GM12878 (cell line): ENCODE data around the gene CHRM2. TPM values are rescaled to one million over a fixed set of nuclear protein-coding genes. Genes with fewer than 3 reads are reported as not detected.

Source experiments
- ATAC-seq: fragments of 200-7000 bp; cut with Tn5 transposase; 3 replicates; pipeline ENCODE4 v1.9.1; 2020; ENCODE audit warnings: mild to moderate bottlenecking, moderate library complexity
- BruUV-seq: library from RNA; stranded (reverse); fragments of 400-500 nt; replicated peaks from 2 replicates; lab custom pipeline; 2021; lab: Mats Ljungman, UMichigan
- CTCF ChIA-PET: fragments of 300-600 bp; sonication (Branson Sonifier 250); formaldehyde crosslinking; extraction: SDS; loops from one replicate; lab custom pipeline; 2021; ENCODE audit warnings: inconsistent platforms; lab: Yijun Ruan, JAX
- POLR2A ChIA-PET: fragments of 350-600 bp; formaldehyde crosslinking; extraction: SDS; loops from one replicate; lab custom pipeline; 2021; ENCODE audit warnings: inconsistent platforms; lab: Charles Lee
- RAD21 ChIA-PET: fragments of 300-600 bp; sonication (Branson Sonifier 250); formaldehyde crosslinking; loops from one replicate; lab custom pipeline; 2023; ENCODE audit warnings: antibody characterized with exemption; ENCODE audit not compliant: unreplicated experiment; lab: Charles Lee
- SMC1A ChIA-PET: fragments of 300-600 bp; sonication (Branson Sonifier 250); formaldehyde crosslinking; loops from one replicate; lab custom pipeline; 2023; ENCODE audit not compliant: unreplicated experiment, uncharacterized antibody; lab: Charles Lee
- DNase-seq: peaks from one replicate; pipeline ENCODE4 v3.0.0-alpha.2; 2011; ENCODE audit warnings: low read depth, low spot score
- FAIRE-seq: peaks from 3 replicates; lab custom pipeline; 2011; peaks lifted over from hg19 to GRCh38; lab: Jason Lieb, UNC
- H2AFZ ChIP-seq: 2 replicates; pipeline ENCODE4 v1.6.0; 2011; ENCODE audit warnings: low read depth, low read length, control low read depth; ENCODE audit not compliant: control insufficient read depth
- H3K27ac ChIP-seq: 2 replicates; pipeline ENCODE4 v1.5.1; 2011; ENCODE audit warnings: control low read depth; ENCODE audit not compliant: control insufficient read depth, insufficient read depth
- H3K27me3 ChIP-seq, 2 experiments: replicated peaks in 1 of 2; 2 replicates each; pipeline versions ENCODE4 v1.6.0 to v1.6.1; 2011; ENCODE audit warnings: low read length in 1 of 2; ENCODE audit not compliant: control insufficient read depth in 2 of 2, insufficient read depth in 2 of 2
- H3K36me3 ChIP-seq, 2 experiments: 2 replicates each; pipeline ENCODE4 v1.5.1; 2011; ENCODE audit warnings: low read length in 1 of 2; ENCODE audit not compliant: control insufficient read depth in 2 of 2, insufficient read depth in 2 of 2
- H3K4me1 ChIP-seq: 2 replicates; pipeline ENCODE4 v1.6.1; 2011; ENCODE audit warnings: mild to moderate bottlenecking, low read length, moderate library complexity, mixed read lengths; ENCODE audit not compliant: control insufficient read depth, insufficient read depth
- H3K4me2 ChIP-seq: 2 replicates; pipeline ENCODE4 v1.6.0; 2011; ENCODE audit warnings: control low read depth; ENCODE audit not compliant: control insufficient read depth, insufficient read depth
- H3K4me3 ChIP-seq: fragments of 200-600 bp; sonication (generic); 2 replicates; pipeline ENCODE4 v1.5.1; 2016
- H3K79me2 ChIP-seq: 2 replicates; pipeline ENCODE4 v1.6.0; 2011; ENCODE audit warnings: low read length; ENCODE audit not compliant: control insufficient read depth, insufficient read depth
- H3K9ac ChIP-seq: 2 replicates; pipeline ENCODE4 v1.8.0; 2011; ENCODE audit warnings: low read length, control low read depth, mixed read lengths; ENCODE audit not compliant: control insufficient read depth, insufficient read depth
- H3K9me3 ChIP-seq: replicated peaks from 3 replicates; pipeline ENCODE4 v1.5.1; 2011; ENCODE audit warnings: mild to moderate bottlenecking, low read length; ENCODE audit not compliant: control insufficient read depth, insufficient read depth
- H4K20me1 ChIP-seq: 2 replicates; pipeline ENCODE4 v1.6.0; 2011; ENCODE audit not compliant: control insufficient read depth, insufficient read depth
- CBX3 ChIP-seq: fragments of 200-600 bp; sonication (generic); IDR thresholded peaks from 2 replicates; pipeline ENCODE4 v1.6.1; 2016; ENCODE audit warnings: low read depth, borderline replicate concordance
- EGR1 ChIP-seq, 2 experiments: IDR thresholded peaks; 1 replicate in 1 of 2; 2 replicates in 1 of 2; pipeline ENCODE4 v1.6.1; 2011 to 2012; ENCODE audit warnings: low read depth in 2 of 2, low read length in 2 of 2, borderline replicate concordance in 1 of 2, mild to moderate bottlenecking in 1 of 2, moderate library complexity in 1 of 2
- ETV6 ChIP-seq, 2 experiments: fragments of 450-650 bp in 1 of 2; IDR thresholded peaks in 1 of 2; conservative IDR thresholded peaks in 1 of 2; 2 replicates each; pipeline ENCODE4 v1.6.1; 2014; ENCODE audit warnings: antibody characterized with exemption in 1 of 2, borderline replicate concordance in 1 of 2, low read depth in 1 of 2, mild to moderate bottlenecking in 1 of 2, moderate library complexity in 1 of 2
- FOXK2 ChIP-seq: fragments of 450-650 bp; IDR thresholded peaks from 2 replicates; pipeline ENCODE4 v1.6.1; 2017; ENCODE audit warnings: mild to moderate bottlenecking, moderate library complexity
- HCFC1 ChIP-seq: fragments of 150-350 bp; IDR thresholded peaks from 2 replicates; pipeline ENCODE4 v1.6.1; 2014; ENCODE audit warnings: low read length
- KDM1A ChIP-seq: fragments of 200-600 bp; sonication (generic); IDR thresholded peaks from 2 replicates; pipeline ENCODE4 v1.6.1; 2016; ENCODE audit warnings: borderline replicate concordance
- KLF5 ChIP-seq: fragments of 450-650 bp; IDR thresholded peaks from 2 replicates; pipeline ENCODE4 v1.6.1; 2014; ENCODE audit warnings: mild to moderate bottlenecking; ENCODE audit not compliant: partially characterized antibody
- MEF2A ChIP-seq: IDR thresholded peaks from 2 replicates; pipeline ENCODE4 v1.6.1; 2011; ENCODE audit warnings: low read depth, mild to moderate bottlenecking, low read length, moderate library complexity; ENCODE audit not compliant: insufficient read depth
- MYC ChIP-seq: IDR thresholded peaks from 2 replicates; pipeline ENCODE4 v1.6.1; 2011; ENCODE audit warnings: mild to moderate bottlenecking, low read length, moderate library complexity, inconsistent platforms; ENCODE audit not compliant: insufficient read depth, insufficient replicate concordance, insufficient read length, severe bottlenecking
- NFXL1 ChIP-seq: fragments of 450-650 bp; IDR thresholded peaks from 2 replicates; pipeline ENCODE4 v1.6.1; 2017; ENCODE audit warnings: antibody characterized with exemption, mild to moderate bottlenecking, borderline replicate concordance
- POLR2AphosphoS5 ChIP-seq: IDR thresholded peaks from 2 replicates; pipeline ENCODE4 v1.6.1; 2011; ENCODE audit warnings: mild to moderate bottlenecking, low read length, inconsistent platforms
- RUNX3 ChIP-seq: IDR thresholded peaks from 2 replicates; pipeline ENCODE4 v1.6.1; 2012; ENCODE audit warnings: low read length, inconsistent platforms
- SIX5 ChIP-seq: IDR thresholded peaks from 2 replicates; pipeline ENCODE4 v1.6.1; 2011; ENCODE audit warnings: mild to moderate bottlenecking, low read depth, low read length, moderate library complexity; ENCODE audit not compliant: severe bottlenecking
- TBL1XR1 ChIP-seq: IDR thresholded peaks from 2 replicates; pipeline ENCODE4 v1.6.1; 2012; ENCODE audit warnings: low read depth, low read length, improper control_type of control experiment
- YY1 ChIP-seq: IDR thresholded peaks from 2 replicates; pipeline ENCODE4 v1.6.1; 2011; ENCODE audit warnings: low read depth, mild to moderate bottlenecking, low read length
- in situ Hi-C: fragments of 300-500 bp; cut with MboI; formaldehyde crosslinking; loops from 9 replicates; pipeline ENCODE4 v1.14.3; 2018; ENCODE audit warnings: mixed read lengths
- intact Hi-C: fragments of 100-400 bp; cut with micrococcal nuclease; formaldehyde crosslinking; loops from one replicate; pipeline ENCODE4 v1.14.2; 2022; ENCODE audit not compliant: unreplicated experiment
- polyA plus RNA-seq, 11 experiments: library from polyadenylated mRNA; depleted of rRNA in 4 of 11; unstranded in 6 of 11; stranded (reverse) in 5 of 11; fragments of >200 nt; fragmentation: Nextera tagmentation in 4 of 11; fragmentation: Illumina TruSeq in 1 of 11; extraction: Ambion mirVana in 4 of 11; extraction: Trizol in 1 of 11; gene quantifications; 1 replicate in 1 of 11; 2 replicates in 10 of 11; pipeline versions ENCODE4 v1.2.1 to v1.2.3, GENCODE V29; 2011 to 2016; ENCODE audit warnings: inconsistent platforms in 2 of 11, missing spikeins in 2 of 11, low read depth in 1 of 11
- total RNA-seq, 4 experiments: library from RNA; depleted of rRNA in 3 of 4; stranded (reverse); fragments of >200 nt in 3 of 4; fragmentation: Illumina TruSeq in 1 of 4; extraction: Trizol in 1 of 4; gene quantifications; 2 replicates each; pipeline versions ENCODE4 v1.2.1 to v1.2.3, GENCODE V29; 2013 to 2021
- TF ChIP-seq, protein P1 (sequence below): fragments of 450-650 bp; IDR thresholded peaks from 2 replicates; pipeline ENCODE4 v1.6.1; 2016; ENCODE audit warnings: mild to moderate bottlenecking
- TF ChIP-seq, protein P2 (sequence below), 3 experiments: IDR thresholded peaks in 2 of 3; conservative IDR thresholded peaks in 1 of 3; 2 replicates each; pipeline ENCODE4 v1.5.1; 2011; ENCODE audit warnings: low read depth in 3 of 3, low read length in 3 of 3, mild to moderate bottlenecking in 3 of 3, control low read depth in 2 of 3, moderate library complexity in 2 of 3, inconsistent platforms in 1 of 3, mixed read lengths in 1 of 3; ENCODE audit not compliant: control insufficient read depth in 2 of 3, insufficient read depth in 1 of 3; ENCODE audit errors: extremely low read depth in 1 of 3
- TF ChIP-seq, protein P3 (sequence below): IDR thresholded peaks from 2 replicates; pipeline ENCODE4 v1.6.1; 2011; ENCODE audit warnings: borderline replicate concordance, low read depth, mild to moderate bottlenecking, moderate library complexity, low read length; ENCODE audit not compliant: insufficient read depth, poor library complexity, severe bottlenecking
- TF ChIP-seq, protein P4 (sequence below): IDR thresholded peaks from 2 replicates; pipeline ENCODE4 v1.6.1; 2012; ENCODE audit warnings: low read length, inconsistent platforms

CHRM2 gene
- total and polyA plus RNA-seq, 10 of the 15 experiments (the other 5 are each of a cell fraction or from before 2014, with no cell fraction given) = 0.05 TPM; not detected in 9

DNA sequence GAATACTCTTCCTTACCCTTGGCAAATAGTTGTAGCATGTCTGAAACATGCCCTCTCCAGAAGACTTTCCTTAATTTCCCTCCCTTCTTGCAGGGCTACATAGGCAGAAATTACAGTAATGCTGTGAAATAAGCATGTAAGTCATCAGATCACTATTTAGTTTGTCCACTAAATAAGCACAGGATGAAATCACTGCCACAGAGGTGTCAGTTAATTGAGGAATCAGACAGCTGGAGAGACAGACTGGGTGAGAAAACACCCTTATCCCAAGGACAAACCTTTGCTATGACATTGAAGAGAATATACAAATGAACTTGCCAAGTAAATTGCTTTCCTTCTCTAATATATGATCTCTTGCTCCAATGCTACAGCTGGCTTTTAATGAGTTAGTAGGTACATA, 129.3 kb downstream of the CHRM2 start:
- CTCF ChIA-PET = no interaction called here
- SMC1A ChIA-PET = no interaction called here
- H3K27ac ChIP-seq = no peak overlapping the region
- no peaks in the 10 kb centered on the region for H3K79me2 ChIP-seq
- POLR2A ChIA-PET = no interaction called here
- H3K9me3 ChIP-seq = no peaks in the 10 kb centered on the region
- in situ Hi-C loops = no loop called here
- H3K36me3 ChIP-seq = no peaks in the 10 kb centered on the region
- H3K9ac ChIP-seq = no peak overlapping the region
- no peak for DNase-seq
- H3K27me3 ChIP-seq = no peaks in the 10 kb centered on the region
- FAIRE-seq = no peak
- no peaks in the 10 kb centered on the region for H3K4me1 ChIP-seq
- no peak overlapping the region for H3K4me2 ChIP-seq
- no peak for ATAC-seq
- H2AFZ ChIP-seq = no peak overlapping the region
- no peak overlapping the region for H3K4me3 ChIP-seq
- TF ChIP-seq ETV6 (conservative IDR thresholded peaks at IDR 0.05 in 1 of 2, IDR thresholded peaks at IDR 0.05 in 1 of 2; ENCODE audit: borderline replicate concordance in 1 of 2, low read depth in 1 of 2) (no peak), CBX3 (no peak), EGR1 (IDR thresholded peaks at IDR 0.05; ENCODE audit: borderline replicate concordance in 1 of 2, low read depth in 2 of 2, low read length in 2 of 2) (no peak), NFXL1 (no peak), RUNX3 (no peak), HCFC1 (no peak), SIX5 (no peak), KLF5 (no peak), TBL1XR1 (no peak), YY1 (no peak), KDM1A (no peak), FOXK2 (no peak), MYC (no peak), MEF2A (no peak), POLR2AphosphoS5 (no peak)
- TF ChIP-seq, protein P1, sequence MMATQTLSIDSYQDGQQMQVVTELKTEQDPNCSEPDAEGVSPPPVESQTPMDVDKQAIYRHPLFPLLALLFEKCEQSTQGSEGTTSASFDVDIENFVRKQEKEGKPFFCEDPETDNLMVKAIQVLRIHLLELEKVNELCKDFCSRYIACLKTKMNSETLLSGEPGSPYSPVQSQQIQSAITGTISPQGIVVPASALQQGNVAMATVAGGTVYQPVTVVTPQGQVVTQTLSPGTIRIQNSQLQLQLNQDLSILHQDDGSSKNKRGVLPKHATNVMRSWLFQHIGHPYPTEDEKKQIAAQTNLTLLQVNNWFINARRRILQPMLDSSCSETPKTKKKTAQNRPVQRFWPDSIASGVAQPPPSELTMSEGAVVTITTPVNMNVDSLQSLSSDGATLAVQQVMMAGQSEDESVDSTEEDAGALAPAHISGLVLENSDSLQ = no peak
- TF ChIP-seq, protein P2, sequence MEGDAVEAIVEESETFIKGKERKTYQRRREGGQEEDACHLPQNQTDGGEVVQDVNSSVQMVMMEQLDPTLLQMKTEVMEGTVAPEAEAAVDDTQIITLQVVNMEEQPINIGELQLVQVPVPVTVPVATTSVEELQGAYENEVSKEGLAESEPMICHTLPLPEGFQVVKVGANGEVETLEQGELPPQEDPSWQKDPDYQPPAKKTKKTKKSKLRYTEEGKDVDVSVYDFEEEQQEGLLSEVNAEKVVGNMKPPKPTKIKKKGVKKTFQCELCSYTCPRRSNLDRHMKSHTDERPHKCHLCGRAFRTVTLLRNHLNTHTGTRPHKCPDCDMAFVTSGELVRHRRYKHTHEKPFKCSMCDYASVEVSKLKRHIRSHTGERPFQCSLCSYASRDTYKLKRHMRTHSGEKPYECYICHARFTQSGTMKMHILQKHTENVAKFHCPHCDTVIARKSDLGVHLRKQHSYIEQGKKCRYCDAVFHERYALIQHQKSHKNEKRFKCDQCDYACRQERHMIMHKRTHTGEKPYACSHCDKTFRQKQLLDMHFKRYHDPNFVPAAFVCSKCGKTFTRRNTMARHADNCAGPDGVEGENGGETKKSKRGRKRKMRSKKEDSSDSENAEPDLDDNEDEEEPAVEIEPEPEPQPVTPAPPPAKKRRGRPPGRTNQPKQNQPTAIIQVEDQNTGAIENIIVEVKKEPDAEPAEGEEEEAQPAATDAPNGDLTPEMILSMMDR (IDR thresholded peaks at IDR 0.05 in 2 of 3, conservative IDR thresholded peaks at IDR 0.05 in 1 of 3; ENCODE audit: control insufficient read depth in 2 of 3, extremely low read depth in 1 of 3, insufficient read depth in 1 of 3, low read depth in 3 of 3, low read length in 3 of 3) = no peak
- TF ChIP-seq, protein P3, sequence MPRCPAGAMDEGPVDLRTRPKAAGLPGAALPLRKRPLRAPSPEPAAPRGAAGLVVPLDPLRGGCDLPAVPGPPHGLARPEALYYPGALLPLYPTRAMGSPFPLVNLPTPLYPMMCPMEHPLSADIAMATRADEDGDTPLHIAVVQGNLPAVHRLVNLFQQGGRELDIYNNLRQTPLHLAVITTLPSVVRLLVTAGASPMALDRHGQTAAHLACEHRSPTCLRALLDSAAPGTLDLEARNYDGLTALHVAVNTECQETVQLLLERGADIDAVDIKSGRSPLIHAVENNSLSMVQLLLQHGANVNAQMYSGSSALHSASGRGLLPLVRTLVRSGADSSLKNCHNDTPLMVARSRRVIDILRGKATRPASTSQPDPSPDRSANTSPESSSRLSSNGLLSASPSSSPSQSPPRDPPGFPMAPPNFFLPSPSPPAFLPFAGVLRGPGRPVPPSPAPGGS = no peak
- TF ChIP-seq, protein P4, sequence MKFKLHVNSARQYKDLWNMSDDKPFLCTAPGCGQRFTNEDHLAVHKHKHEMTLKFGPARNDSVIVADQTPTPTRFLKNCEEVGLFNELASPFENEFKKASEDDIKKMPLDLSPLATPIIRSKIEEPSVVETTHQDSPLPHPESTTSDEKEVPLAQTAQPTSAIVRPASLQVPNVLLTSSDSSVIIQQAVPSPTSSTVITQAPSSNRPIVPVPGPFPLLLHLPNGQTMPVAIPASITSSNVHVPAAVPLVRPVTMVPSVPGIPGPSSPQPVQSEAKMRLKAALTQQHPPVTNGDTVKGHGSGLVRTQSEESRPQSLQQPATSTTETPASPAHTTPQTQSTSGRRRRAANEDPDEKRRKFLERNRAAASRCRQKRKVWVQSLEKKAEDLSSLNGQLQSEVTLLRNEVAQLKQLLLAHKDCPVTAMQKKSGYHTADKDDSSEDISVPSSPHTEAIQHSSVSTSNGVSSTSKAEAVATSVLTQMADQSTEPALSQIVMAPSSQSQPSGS = no peak
- no peaks in the 10 kb centered on the region for H4K20me1 ChIP-seq
- BruUV-seq = no TSS peak
- intact Hi-C loops = no loop called here
- RAD21 ChIA-PET = no interaction called here
